Keratinocyte (primary cell): ENCODE data around the gene PTRHD1.

Experiments used
- CTCF ChIP-seq, 3 experiments: IDR thresholded peaks in 1 of 3; conservative IDR thresholded peaks in 1 of 3; optimal IDR thresholded peaks in 1 of 3; 2 replicates in 2 of 3; 3 replicates in 1 of 3; pipeline versions ENCODE3 to v1.5.1; 2011; ENCODE audit warnings: low read length in 3 of 3, mild to moderate bottlenecking in 3 of 3, moderate library complexity in 2 of 3, control low read depth in 1 of 3, inconsistent platforms in 1 of 3; ENCODE audit not compliant: insufficient read depth in 2 of 3; ENCODE audit errors: extremely low read depth in 1 of 3
- EZH2 ChIP-seq: IDR thresholded peaks from one replicate; pipeline ENCODE4 v1.6.1; 2012; ENCODE audit warnings: inconsistent platforms, mild to moderate bottlenecking, low read length, moderate library complexity

DNA sequence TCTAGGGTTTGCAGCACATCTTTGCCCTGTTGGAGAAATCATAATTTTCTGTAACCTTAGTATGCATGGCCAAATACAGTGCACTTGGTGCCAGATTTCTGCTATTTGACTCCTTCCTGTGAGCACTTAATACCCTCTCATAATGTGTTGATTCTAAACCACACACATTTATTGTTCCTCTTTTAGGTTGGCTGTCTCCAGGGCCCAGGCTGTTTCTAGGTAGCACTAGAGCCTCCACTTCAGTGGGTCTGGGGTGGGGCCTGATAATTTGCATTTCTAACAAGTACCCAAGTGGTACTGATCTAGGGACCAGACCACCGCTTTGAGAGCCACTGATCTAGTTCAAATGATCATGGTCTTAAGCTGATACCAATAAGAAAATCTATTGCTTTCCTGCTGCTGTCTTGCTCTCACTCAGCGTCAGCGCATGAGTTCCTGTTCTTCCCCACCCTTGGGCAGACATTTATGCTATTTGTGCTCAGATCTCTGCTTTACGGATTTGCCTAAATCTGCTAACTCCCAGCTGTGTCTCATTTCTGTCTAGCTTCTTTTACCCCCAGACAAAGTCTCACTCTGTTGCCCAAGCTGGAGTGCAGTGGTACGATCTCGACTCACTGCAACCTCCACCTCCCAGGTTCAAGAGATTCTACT, 7.4 kb downstream of the PTRHD1 start:
- TF ChIP-seq CTCF (optimal IDR thresholded peaks at IDR 0.05 in 1 of 3, IDR thresholded peaks at IDR 0.05 in 1 of 3, conservative IDR thresholded peaks at IDR 0.05 in 1 of 3; ENCODE audit: extremely low read depth in 1 of 3, insufficient read depth in 2 of 3, low read length in 3 of 3): no peak
- TF ChIP-seq EZH2: no peak
